GM21515 (cell line): ENCODE results near the gene PGBD5.
"Not testable (repeated sequence)": the region's sequence is repeated elsewhere in the genome, so short reads cannot be mapped to it uniquely, and the experiment has no call there.

Experiments
- ATAC-seq: cut with Tn5 transposase; IDR thresholded peaks from one replicate; pipeline ENCODE4 v1.9.1; 2021; ENCODE audit not compliant: unreplicated experiment

PGBD5 gene

GRCh38 chr1:230425252-230426091, 660 bp downstream of the PGBD5 start:
- no peak for ATAC-seq

DNA sequence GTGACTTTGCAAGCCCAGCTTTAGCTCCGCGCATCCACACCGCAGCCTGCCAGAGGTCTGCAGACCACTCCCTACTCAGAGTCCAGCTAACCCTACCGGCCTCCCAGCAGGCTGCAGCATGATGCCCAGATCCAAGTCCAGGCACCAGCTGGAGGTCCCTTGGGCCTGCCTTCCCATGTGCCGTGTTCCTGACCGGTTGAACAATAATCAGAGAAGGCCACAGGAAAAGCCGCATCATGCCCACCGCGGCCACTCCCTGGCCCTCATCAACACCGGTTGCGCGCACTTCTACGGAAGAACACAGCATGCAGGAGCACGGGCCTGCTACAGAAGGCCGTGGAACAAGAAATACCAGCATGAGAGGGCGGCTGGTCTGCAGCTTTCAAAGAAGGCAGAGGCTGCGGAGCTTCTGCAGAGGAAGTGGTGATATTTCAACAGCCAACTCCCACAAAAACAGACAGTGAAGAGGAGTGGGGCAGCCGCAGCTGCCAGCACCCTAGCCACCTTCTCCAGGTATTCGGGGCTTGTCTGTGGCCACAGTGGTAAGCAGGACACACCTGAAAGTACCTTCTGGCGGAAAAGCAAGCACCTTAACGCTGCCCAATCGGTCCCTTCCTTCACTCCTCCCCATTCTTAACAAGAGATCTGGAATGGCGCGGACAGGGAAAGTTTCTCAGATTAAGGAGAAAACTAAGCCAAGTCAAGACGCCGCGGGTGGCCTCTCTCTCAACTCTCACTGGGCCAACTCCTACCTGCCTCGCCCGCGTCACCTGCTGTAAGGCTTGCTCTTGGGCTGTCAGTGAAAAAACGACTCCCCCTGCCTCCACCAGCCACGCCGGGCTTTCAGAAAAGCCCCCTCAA, 1.5 kb downstream of the PGBD5 start:
- no peak for ATAC-seq

- no peak for ATAC-seq
Observed at GRCh38 chr1:230423951-230424350, 2.2 kb downstream of the PGBD5 start.

- no peak for ATAC-seq
Observed at GRCh38 chr1:230423261-230423660, 2.9 kb downstream of the PGBD5 start.

DNA sequence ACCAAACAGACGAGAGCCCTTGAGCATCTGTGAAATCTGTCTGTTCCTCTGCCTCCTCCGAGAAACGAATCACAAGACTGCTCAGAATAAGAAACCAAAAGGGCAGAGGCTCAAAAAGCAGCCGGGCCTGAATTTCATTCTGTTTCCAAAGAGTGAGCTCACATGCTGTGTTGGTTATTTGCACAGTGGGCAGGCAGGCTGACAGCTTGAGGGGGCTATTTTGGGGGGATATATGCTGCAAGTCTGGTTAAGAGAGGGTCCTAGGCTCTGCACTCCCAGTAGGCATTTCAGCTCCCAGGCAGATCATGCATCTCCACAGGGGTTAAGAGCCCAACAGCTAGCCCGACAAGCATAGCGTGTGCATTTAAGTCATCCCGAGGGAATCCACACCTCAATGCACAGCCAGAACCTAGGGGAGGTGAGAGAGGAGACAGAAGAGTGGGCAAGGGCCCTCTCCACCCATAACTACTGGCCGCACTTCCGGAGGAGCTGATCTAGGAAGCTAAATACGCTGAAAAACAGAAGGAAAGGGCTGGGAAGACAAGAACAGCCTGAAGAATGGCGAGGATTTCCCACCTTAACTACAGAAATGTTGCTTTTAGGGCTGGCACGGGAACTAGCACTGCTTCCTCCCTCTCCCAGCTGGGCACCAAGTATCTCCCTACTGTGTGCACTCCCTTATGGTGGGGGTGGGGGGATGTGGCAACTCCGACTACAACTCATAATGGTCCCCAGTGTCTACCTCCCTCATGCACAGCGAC, 3.7 kb downstream of the PGBD5 start:
- ATAC-seq, result no peak

DNA sequence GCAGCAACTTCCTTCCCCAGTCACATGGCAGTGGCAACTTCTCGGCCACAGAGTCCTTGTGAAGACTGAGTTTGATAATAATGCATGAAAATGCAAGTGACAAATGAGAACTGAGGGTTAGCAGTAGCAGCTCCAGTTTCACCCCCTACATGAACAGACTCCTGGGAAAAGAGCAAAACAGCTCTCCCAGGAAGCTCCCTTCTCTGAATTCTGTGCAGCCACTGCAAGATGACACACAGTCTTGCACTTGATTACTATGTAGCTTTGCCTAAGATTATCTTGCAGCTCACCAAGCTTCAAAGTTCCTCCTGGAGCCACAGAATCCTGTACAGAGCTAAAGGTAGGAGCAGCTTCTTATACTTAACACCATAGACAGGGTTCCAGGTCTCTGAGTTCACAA, 4.7 kb downstream of the PGBD5 start:
- no peak for ATAC-seq

DNA sequence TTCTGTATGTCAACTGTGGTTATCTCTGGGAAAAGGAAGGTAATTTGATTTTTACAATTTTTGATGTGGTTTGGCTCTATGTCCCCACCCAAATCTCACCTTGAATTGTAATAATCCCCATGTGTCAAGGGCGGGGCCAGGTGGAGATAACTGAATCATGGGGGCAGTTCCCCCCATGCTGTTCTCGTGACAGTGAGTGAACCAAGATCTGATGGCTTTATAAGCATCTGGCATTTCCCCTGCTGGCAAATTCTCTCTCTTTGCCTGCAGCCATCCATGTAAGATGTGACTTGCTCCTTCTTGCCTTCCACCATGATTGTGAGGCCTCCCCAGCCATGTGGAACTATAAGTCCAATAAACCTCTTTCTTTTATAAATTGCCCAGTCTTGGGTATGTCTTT, 5.8 kb downstream of the PGBD5 start:
- not testable (repeated sequence) for ATAC-seq

- no peak for ATAC-seq
Observed at GRCh38 chr1:230416430-230416829, 9.7 kb downstream of the PGBD5 start.

GRCh38 chr1:230415405-230416132, 10.6 kb downstream of the PGBD5 start:
- no peak for ATAC-seq

- ATAC-seq, result no peak
Observed at GRCh38 chr1:230414694-230415093, 11.4 kb downstream of the PGBD5 start.

GRCh38 chr1:230414102-230414501, 12.0 kb downstream of the PGBD5 start:
- no peak for ATAC-seq

- no peak for ATAC-seq
Observed at GRCh38 chr1:230413061-230413460, 13.1 kb downstream of the PGBD5 start.

DNA sequence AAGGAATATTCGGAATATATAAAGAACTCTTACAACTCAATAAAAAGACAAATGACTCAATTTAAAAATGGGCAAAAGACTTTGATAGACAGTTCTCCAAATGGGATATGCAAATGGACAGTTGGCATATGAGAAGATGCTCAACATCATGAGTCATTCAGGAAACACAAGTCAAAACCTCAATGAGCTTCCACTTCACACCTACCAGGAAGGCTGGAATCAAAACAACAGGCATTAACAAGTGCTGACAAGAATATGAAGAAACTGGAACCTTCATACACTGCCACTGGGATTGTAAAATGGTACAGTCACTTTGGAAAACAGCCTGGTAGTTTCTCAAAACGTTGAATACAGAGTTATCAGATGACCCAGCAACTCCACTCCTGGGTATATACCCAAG, 17.2 kb downstream of the PGBD5 start:
- no peak for ATAC-seq

- ATAC-seq, result no peak
Observed at GRCh38 chr1:230407351-230407750, 18.8 kb downstream of the PGBD5 start.

- not testable (repeated sequence) for ATAC-seq
Observed at GRCh38 chr1:230406727-230407126, 19.4 kb downstream of the PGBD5 start.

GRCh38 chr1:230403442-230403841, 22.7 kb downstream of the PGBD5 start:
- ATAC-seq, result no peak

DNA sequence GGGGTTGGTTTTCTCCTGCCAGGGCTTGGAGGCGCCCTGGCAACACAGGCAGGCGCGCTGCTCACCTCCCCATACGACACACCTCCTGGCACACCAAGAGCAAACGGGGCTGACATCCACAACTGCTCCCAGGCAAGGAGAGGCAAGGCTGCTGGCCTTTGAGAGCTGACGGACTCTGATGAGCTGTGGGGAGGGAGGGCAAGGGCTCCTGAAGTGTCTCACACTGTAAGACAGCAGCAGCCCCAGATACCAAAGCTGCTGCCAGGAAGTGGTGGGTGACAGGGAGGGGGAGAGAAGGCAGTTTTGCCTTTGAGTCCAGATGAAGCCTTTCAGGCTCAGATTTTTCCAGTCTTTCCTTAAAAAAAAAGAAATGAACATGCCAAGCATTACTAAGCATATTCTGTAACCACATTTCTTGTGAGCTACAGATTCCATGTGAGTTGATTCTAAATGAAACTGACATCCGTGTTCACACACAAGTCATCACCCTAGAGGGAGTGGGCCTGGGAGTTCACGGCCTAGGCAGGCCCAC, 24.3 kb downstream of the PGBD5 start:
- no peak for ATAC-seq

DNA sequence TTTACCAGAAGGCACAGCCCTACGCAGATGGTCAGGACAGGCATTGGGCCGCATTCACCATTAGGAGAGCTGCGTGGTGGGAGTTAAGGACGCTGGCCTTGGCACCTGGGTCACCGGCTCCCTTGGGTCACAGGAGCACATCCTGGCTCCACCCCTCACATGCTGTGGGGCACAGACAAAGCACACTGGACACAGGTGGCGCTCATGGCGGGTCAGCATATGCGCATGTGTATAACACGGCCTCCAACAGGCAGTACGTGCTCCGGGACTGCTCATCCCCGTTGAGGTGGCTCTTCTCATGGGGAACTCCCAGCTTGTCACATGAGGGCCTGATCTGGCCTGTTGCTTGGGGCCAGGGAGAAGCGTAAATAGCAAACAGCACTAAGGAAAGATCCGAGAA, 25.0 kb downstream of the PGBD5 start:
- ATAC-seq, result no peak

DNA sequence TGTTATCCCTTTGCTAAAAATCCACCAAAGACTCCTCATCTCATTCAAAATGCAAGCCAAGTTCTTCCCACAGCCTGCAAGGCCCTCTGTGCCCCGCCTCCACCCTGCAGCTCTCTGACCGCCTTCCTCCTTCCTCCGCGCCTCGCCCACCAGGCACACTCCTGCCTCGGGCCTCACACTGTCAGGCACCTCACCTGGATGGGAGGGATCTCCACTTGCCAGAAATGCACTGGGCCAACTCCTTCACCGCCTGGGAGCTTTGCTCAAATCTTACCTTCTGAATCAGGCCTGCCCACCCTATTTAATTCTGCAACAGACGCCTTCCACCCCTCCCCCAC, 26.2 kb downstream of the PGBD5 start:
- no peak for ATAC-seq

GRCh38 chr1:230399321-230400006, 26.7 kb downstream of the PGBD5 start:
- ATAC-seq, result no peak
